CD4-positive, alpha-beta T cell treated with Interleukin-10 for 1 hour (primary cell): ENCODE results near the gene SDF2L1.

ENCODE experiments used
- DNase-seq: peaks from one replicate; pipeline ENCODE4 v3.0.0-alpha.2; 2020

Gene SDF2L1

DNA sequence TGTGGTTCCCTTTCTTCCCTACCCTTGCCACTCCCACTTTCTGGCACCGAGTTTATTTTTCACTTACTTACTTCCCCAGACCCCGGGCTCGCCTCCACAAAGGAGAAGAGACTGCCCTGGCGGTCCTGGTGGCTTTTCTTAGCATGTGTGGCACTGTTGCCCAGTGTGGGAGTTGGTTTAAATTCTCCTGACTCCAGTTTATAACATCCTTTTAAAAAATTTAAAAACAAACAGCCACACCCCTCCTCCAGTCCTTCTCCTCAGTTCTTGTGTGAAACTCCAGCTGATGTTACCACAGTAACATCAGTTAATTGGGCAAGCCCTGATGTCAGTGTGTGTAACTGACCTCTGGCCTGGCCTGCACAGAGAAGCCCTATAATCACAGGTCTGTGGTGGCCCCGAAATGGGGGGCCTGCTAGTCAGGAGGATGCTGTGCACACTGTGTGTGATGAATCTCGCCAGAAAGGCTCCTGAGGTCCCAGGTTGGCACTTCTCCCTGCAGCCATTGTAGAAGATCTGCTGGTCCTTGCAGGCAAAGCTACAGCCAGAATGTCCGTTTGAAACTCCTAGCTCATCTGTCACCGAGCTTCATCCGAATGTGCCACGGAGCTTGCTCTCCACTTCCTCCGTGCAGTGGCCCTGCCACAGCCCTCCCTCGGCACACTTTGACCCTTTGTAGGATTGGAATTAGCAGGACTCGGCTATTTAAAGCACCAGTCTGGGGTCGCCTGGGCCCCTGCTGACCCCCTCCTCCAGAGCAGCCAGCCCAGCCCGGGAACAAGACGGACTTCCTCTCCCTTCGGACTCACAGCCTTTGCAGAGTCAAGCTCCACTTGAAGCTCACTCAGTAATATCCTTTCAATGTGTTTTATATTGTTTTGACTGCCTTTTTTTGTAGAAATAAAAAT, 19.8 kb upstream of the SDF2L1 start:
- DNase-seq, result no peak

DNA sequence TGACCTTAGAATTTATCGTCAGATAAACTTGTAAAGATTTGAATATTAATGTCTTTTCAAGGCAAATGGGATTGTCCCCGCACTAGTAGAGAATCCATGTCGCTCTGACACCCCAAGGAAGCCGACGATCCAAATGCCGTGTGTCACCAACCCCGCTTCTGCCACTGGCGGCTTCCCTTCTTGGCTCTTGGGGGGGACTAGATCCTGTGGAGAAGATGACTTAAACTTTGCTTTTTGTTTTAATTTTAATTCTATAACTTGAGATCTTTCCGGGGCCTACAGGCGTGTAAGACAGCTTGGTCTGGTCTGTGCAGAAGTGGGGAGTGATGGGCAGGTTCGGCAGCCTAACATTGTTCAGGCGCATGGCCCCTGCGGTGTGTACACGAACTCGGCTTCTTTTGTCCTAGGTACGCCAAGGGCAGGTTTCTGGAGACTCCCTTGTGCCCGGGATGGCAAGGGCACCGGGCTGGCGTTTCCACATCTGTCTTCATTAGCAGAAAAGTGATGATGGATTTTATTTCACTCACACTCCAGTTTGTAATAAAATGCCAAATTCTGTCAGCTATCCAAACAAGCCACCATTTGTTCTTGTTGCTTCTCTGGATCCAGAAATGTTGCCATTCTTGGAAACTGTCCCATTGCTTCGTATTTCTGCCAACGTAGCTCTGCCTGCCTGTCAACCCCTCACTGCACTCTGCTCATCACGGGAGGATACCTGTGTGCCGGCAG, 19.0 kb upstream of the SDF2L1 start:
- DNase-seq, result no peak

DNA sequence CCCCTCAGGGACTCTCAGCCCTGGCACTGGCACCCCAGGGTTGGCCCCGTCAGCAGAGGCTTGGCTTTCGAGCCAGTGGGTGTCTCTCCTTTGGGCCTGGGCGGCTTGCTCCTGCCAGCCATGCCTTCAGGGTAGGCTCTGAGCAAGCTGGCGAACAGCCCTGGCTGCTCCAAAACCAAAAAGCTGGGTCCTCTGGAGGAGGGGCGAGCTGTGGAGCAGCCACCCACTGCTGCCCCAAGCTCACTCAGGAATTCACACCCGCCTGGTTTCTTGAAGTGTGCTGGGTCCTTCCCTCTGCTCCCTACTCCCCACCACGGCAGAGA, 18.5 kb upstream of the SDF2L1 start:
- DNase-seq, result no peak

DNA sequence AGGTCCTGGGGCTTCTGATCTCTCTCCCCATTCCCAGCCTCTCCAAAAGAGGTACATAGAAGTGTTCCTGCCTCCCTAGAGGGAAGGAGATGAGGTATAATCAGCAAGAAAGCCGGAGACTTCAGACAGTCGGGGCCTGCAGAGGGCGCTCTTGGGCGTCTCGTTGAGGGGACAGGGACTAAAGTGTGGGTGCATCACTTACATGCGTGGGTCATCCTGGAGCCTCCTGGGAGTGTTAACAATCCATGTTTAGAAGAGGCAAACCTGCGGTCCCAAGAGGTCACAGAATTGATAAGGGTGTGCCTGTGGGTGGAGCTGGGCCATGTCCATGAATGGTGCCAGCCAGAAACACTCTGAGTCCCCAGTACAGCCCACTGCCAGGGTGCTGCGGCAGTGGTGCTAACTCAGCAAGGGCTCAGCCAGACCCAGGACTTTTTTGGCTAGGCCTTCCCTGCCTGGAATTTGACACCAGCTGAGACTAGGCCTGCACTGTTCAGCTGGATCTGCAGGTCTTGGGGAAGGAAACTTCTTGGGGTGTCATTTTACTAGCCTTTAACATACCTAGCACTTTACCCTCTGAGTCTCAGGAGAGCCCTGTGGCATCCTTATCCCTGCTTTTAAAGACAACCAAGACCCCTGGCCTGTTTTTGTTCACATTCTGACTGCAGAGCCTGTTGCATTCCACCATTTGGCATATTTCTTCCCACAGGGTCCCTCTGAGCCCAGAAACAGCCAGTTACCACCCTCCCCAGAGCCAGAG, 17.8 kb upstream of the SDF2L1 start:
- peak; percentile 48 for DNase-seq

GRCh38 chr22:21624880-21625791, 17.0 kb upstream of the SDF2L1 start:
- no peak for DNase-seq

DNA sequence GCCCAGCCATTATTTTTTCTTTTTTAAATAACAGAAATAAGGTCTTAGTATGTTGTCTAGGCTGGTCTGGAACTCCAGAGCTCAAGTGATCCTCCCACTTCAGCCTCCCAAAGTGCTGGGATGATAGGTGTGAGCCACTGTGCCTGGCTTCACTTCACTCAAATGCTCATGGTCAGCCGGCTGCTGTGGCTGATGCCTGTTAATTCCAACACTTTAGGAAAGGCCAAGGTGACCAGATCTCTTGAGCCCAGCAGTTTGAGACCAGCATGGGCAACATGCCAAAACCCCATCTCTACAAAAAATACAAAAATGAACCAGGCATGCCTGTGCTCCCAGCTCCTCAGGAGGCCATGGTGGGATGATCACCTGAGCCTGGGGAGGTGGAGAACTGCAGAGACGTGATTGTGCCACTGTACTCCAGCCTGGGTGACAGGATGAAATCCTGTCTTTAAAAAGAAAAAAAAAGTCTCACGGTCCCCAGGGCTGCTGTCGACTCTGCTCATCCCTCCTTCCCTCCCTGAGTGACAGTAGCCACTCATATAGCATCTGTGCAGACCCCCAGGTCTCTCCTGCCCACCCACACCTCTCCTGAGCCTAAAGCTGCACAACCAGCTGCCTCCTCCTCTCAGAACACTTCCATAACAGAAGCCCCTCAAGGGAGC, 15.9 kb upstream of the SDF2L1 start:
- no peak for DNase-seq

GRCh38 chr22:21626735-21627469, 15.2 kb upstream of the SDF2L1 start:
- DNase-seq, result no peak

GRCh38 chr22:21628386-21629254, 13.5 kb upstream of the SDF2L1 start:
- DNase-seq, result no peak

- DNase-seq, result peak; percentile 95
Observed at GRCh38 chr22:21629255-21630149, 12.6 kb upstream of the SDF2L1 start, which contains the start of gene YDJC. Gene YDJC (minus strand): TSS chr22:21630022. CDS start chr22:21630014, 8 bp downstream.

DNA sequence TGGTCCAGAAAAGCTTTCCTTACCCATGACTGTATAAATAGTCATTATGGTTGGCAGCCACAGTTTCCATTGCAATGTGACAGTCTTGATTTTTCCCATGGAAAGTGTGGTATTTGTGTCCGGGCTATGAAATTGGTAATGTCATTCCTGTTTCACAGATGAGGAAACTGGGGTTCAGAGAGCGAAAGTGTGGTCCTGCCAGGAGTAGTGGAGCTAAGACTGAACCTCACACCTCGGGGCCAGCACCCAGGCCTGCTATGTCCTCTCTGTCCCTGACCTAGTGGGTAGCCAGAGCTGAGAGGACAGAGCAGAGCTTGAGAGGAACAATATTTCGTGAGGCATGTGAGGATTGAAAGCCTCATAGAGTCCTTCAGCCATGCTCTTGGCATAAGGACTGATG, 11.1 kb upstream of the SDF2L1 start:
- DNase-seq, result no peak

GRCh38 chr22:21632237-21632895, 9.7 kb upstream of the SDF2L1 start, which contains the start of gene CCDC116:
Gene CCDC116 (plus strand): TSS chr22:21632760. CDS start chr22:21633182, 422 bp downstream.
- peak; percentile 84 for DNase-seq

GRCh38 chr22:21632931-21633330, 9.2 kb upstream of the SDF2L1 start:
- DNase-seq, result no peak

DNA sequence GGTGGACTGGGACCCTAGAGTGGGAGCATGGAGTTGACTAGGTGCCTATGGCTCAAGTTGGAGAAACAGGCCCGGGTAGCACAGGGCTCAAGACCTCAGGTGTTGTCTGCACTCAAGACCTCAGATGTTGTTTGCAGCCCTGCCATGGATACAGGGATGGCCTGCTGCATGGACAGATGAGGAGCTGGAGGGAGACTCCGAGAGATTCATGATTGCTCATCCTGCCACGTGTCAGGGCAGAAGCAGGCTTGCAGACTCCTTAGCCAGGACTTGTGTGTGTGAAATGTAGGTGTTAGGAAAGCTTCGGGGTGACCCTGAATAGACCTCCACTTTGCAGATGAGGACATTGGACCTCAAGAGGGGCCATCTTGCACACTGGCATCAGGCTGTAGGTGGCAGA, 8.6 kb upstream of the SDF2L1 start:
- DNase-seq, result no peak

- no peak for DNase-seq
Observed at GRCh38 chr22:21634081-21634480, 8.0 kb upstream of the SDF2L1 start.

DNA sequence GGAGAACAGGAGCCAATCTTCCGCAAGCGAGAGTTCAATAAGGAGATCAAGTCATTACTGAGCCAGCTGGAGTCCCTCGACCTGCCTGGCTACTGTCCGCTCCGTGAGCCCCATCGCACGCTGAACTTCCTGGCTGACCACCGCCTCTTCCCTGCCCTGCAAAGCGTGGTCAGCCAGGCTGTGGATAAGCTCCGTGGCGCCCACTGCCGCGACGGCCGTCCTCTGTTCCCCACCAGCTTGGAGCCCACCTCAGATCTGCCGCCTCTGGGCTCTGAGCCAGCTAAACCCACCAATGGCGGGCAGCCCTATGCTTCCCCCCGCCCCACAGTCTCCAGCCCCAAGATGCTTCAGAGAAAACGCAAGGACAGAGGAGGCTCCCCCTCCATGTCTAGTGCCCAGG, 7.3 kb upstream of the SDF2L1 start:
- no peak for DNase-seq

DNA sequence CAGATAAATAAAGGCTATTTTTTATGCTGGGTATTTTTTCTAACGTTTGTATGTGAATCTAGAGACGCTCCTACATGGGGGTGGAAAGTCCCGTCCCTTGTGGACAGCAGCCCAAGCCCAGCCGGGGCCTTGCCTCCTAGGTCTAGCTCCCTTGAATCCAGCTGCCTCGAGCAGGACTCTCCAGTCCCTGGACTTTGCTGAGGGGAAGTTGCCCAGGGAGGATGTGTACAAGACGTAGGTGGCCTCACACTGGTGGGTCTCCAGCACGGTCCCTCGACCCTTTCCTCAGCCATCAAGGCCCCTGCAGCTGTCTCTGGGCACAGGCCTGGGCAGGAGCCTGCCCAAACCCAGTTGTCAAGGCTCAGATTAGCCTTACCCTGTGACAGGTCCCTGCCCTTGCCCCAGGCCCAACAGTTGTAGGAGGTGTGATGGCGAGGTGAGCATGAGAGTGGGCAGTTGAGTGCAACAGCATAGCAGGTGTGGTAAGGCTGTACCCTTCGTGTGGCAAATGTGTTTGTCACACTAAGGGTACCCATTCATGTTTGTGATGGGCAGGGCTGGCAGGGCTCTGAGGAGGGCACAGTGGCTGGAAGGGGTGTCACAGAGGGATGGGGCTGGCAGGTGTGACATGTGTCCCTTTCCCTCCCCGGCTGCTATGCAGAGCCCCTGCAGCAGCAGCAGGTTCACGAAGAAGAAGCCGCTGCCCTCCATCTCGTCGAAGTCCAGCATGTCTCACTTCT, 6.2 kb upstream of the SDF2L1 start:
- no peak for DNase-seq

DNA sequence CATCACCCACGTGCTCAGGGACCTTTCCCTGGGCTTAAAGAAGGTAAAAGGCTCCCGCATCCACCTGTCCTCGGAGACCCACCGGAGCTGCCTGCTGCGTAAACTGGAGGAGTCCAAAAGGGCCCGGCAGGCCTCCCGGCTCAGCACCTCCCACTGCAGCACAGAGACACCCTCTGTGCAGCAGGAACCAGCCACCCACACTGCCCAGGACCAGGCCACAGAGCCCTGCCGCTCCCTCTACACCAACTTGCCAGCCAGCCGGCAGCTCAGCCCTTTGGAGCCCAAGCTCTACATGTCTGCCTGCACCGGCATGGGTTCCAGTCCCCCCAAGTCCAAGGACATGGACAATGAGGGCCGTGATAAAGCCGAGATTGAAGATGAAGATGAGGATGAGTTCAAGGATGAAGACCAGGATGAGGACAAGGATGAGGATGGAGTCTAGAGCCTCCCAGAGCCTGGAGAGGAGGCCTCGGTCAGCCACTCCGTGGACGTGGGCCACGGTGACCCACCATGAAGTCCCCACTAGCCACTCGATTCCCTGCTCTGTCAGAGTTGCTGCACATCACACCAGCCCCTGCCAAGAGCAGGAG, 5.4 kb upstream of the SDF2L1 start:
- no peak for DNase-seq
